Effector memory CD4-positive, alpha-beta T cell (primary cell): ENCODE measurements around the gene JAK1.
"Not testable (repeated sequence)": the region's sequence is repeated elsewhere in the genome, so short reads cannot be mapped to it uniquely, and the experiment has no call there.

ENCODE experiments used
- DNase-seq, 3 donors: peaks; one replicate each; pipeline ENCODE4 v3.0.0-alpha.2; 2020
- H3K27ac ChIP-seq: 2 replicates; pipeline ENCODE4 v1.7.0; 2013; ENCODE audit warnings: mild to moderate bottlenecking, low read length, moderate library complexity; ENCODE audit not compliant: insufficient read depth, poor library complexity, severe bottlenecking
- H3K27me3 ChIP-seq: replicated peaks from 2 replicates; pipeline ENCODE4 v1.7.0; 2013; ENCODE audit warnings: mild to moderate bottlenecking, low read length; ENCODE audit not compliant: insufficient read depth, control insufficient read depth, poor library complexity, severe bottlenecking
- H3K36me3 ChIP-seq: 2 replicates; pipeline ENCODE4 v1.7.0; 2013; ENCODE audit warnings: mild to moderate bottlenecking, low read length, moderate library complexity; ENCODE audit not compliant: control insufficient read depth, insufficient read depth
- H3K4me1 ChIP-seq: 2 replicates; pipeline ENCODE4 v1.7.0; 2013; ENCODE audit warnings: low read length, mild to moderate bottlenecking; ENCODE audit not compliant: control insufficient read depth, insufficient read depth, poor library complexity, severe bottlenecking
- H3K4me3 ChIP-seq: 2 replicates; pipeline ENCODE4 v1.7.0; 2013; ENCODE audit warnings: low read length, low read depth, mild to moderate bottlenecking; ENCODE audit not compliant: insufficient read depth, poor library complexity, severe bottlenecking
- H3K9me3 ChIP-seq: 2 replicates; pipeline ENCODE4 v1.7.0; 2013; ENCODE audit warnings: mild to moderate bottlenecking, low read length, moderate library complexity; ENCODE audit not compliant: control insufficient read depth

The JAK1 gene

GRCh38 chr1:64925594-64925993 lies 40.8 kb downstream of the JAK1 start:
- Histone ChIP-seq H3K4me1 (peaks cover 58% of the 10 kb centered on the region), H3K9me3 (no peaks in the 10 kb centered on the region), H3K27me3 (no peaks in the 10 kb centered on the region), H3K4me3 (no peak overlapping the region), H3K36me3 (no peaks in the 10 kb centered on the region), H3K27ac (no peak overlapping the region)
- DNase-seq: no peak

GRCh38 chr1:64923294-64923718 lies 43.0 kb downstream of the JAK1 start:
- Histone ChIP-seq H3K36me3 (no peaks in the 10 kb centered on the region), H3K9me3 (no peaks in the 10 kb centered on the region), H3K27me3 (no peaks in the 10 kb centered on the region), H3K4me1 (peaks cover 58% of the 10 kb centered on the region), H3K27ac (peak overlapping the region; percentile 24), H3K4me3 (peak overlapping the region; percentile 29)
- DNase-seq: no peak

GRCh38 chr1:64922336-64922735 lies 44.0 kb downstream of the JAK1 start:
- Histone ChIP-seq H3K4me1 (peaks cover 55% of the 10 kb centered on the region), H3K27me3 (no peaks in the 10 kb centered on the region), H3K4me3 (peak overlapping the region; percentile 29), H3K27ac (peak overlapping the region; percentile 24), H3K9me3 (no peaks in the 10 kb centered on the region), H3K36me3 (no peaks in the 10 kb centered on the region)
- DNase-seq: no peak

GRCh38 chr1:64921771-64922170 lies 44.6 kb downstream of the JAK1 start:
- no peak for DNase-seq
- no peak overlapping the region for H3K4me3 ChIP-seq
- peaks cover 61% of the 10 kb centered on the region for H3K4me1 ChIP-seq
- H3K36me3 ChIP-seq: no peaks in the 10 kb centered on the region
- H3K9me3 ChIP-seq: no peaks in the 10 kb centered on the region
- H3K27ac ChIP-seq: no peak overlapping the region
- no peaks in the 10 kb centered on the region for H3K27me3 ChIP-seq

- Histone ChIP-seq H3K27me3 (no peaks in the 10 kb centered on the region), H3K4me1 (peaks cover 64% of the 10 kb centered on the region), H3K4me3 (no peak overlapping the region), H3K36me3 (no peaks in the 10 kb centered on the region), H3K9me3 (no peaks in the 10 kb centered on the region), H3K27ac (peak overlapping the region; percentile 2)
- DNase-seq: no peak
Measured at GRCh38 chr1:64920941-64921589, 45.3 kb downstream of the JAK1 start.

- H3K36me3 ChIP-seq, H3K9me3 ChIP-seq: not testable (repeated sequence)
- peaks cover 64% of the 10 kb centered on the region for H3K4me1 ChIP-seq
Measured at GRCh38 chr1:64919120-64919519, 47.2 kb downstream of the JAK1 start.

GRCh38 chr1:64917907-64918306 lies 48.4 kb downstream of the JAK1 start:
- DNase-seq: no peak
- H3K27ac ChIP-seq: no peak overlapping the region
- no peaks in the 10 kb centered on the region for H3K36me3 ChIP-seq
- peaks cover 61% of the 10 kb centered on the region for H3K4me1 ChIP-seq
- H3K4me3 ChIP-seq: no peak overlapping the region
- H3K27me3 ChIP-seq: no peaks in the 10 kb centered on the region
- H3K9me3 ChIP-seq: no peaks in the 10 kb centered on the region

More at GRCh38 chr1:64919120-64919519, 47.2 kb downstream of the JAK1 start:
- not testable (repeated sequence) for H3K27me3 ChIP-seq, H3K27ac ChIP-seq, H3K4me3 ChIP-seq, DNase-seq

GRCh38 chr1:64917328-64917861 lies 49.0 kb downstream of the JAK1 start:
- Histone ChIP-seq H3K27me3 (no peaks in the 10 kb centered on the region), H3K4me3 (no peak overlapping the region), H3K27ac (no peak overlapping the region), H3K9me3 (no peaks in the 10 kb centered on the region), H3K36me3 (no peaks in the 10 kb centered on the region), H3K4me1 (peaks cover 59% of the 10 kb centered on the region)
- no peak for DNase-seq

GRCh38 chr1:64915381-64916274 lies 50.7 kb downstream of the JAK1 start:
- H3K4me3 ChIP-seq: no peak overlapping the region
- no peaks in the 10 kb centered on the region for H3K36me3 ChIP-seq
- H3K27me3 ChIP-seq: no peaks in the 10 kb centered on the region
- peaks cover 44% of the 10 kb centered on the region for H3K4me1 ChIP-seq
- H3K27ac ChIP-seq: no peak overlapping the region
- DNase-seq: no peak
- H3K9me3 ChIP-seq: no peaks in the 10 kb centered on the region
